Measurements from ENCODE around the gene C8A.

DNA sequence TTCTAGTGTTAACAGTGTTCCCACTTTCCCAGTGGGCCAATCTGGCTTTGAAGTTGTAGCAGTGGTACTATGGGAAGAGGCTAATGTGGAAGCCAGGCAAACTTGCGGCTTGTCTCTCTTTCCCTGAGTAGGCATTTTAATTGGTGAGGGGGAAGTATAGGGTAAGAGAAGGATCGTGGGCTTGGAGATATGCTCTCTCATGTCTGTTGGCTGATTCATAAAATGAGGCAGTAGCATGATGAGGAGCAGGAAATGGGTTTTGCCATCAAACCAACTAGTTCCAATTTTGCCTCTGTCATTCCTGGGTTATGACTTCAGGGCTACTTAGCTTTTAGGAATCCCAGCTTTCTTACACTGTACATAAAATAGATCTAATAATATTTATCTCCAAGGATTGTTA, 12.1 kb downstream of the C8A start:
- no peak for TF ChIP-seq POLR2A (IDR thresholded peaks at IDR 0.05)
- no peak for TF ChIP-seq CTCF (IDR thresholded peaks at IDR 0.05)
